Activated CD4-positive, alpha-beta T cell treated with anti-CD3 and anti-CD28 coated beads, Interleukin-2, amount 50 U/mL, for 24 hours (primary cell): ENCODE data around the gene TTC7B.

ENCODE experiments used
- DNase-seq, 2 donors: peaks; one replicate each; pipeline ENCODE4 v3.0.0-alpha.2; 2020; ENCODE audit warnings: low read depth in 1 of 2, low spot score in 1 of 2

The TTC7B gene

GRCh38 chr14:90777358-90777757 is 38.9 kb downstream of the TTC7B start:
- DNase-seq = no peak

- no peak for DNase-seq
Observed at GRCh38 chr14:90775441-90775840, 40.8 kb downstream of the TTC7B start.

- DNase-seq = no peak
Observed at GRCh38 chr14:90774316-90774715, 41.9 kb downstream of the TTC7B start.

- DNase-seq = no peak
Observed at GRCh38 chr14:90773705-90774104, 42.5 kb downstream of the TTC7B start.

GRCh38 chr14:90773196-90773486 is 43.1 kb downstream of the TTC7B start:
- DNase-seq = no peak

- DNase-seq = no peak
Observed at GRCh38 chr14:90767899-90768298, 48.3 kb downstream of the TTC7B start.

- no peak for DNase-seq
Observed at GRCh38 chr14:90760591-90761316, 55.5 kb downstream of the TTC7B start.

- DNase-seq = no peak
Observed at GRCh38 chr14:90760078-90760444, 56.2 kb downstream of the TTC7B start.

- DNase-seq = no peak
Observed at GRCh38 chr14:90759370-90760077, 56.7 kb downstream of the TTC7B start.

GRCh38 chr14:90758959-90759358 is 57.3 kb downstream of the TTC7B start:
- no peak for DNase-seq

- DNase-seq = peak; percentile 92 to 96
Observed at GRCh38 chr14:90758028-90758889, 58.0 kb downstream of the TTC7B start.

- no peak for DNase-seq
Observed at GRCh38 chr14:90757452-90757851, 58.8 kb downstream of the TTC7B start.

- DNase-seq = no peak
Observed at GRCh38 chr14:90756755-90757345, 59.4 kb downstream of the TTC7B start.

- DNase-seq = no peak
Observed at GRCh38 chr14:90755661-90756304, 60.4 kb downstream of the TTC7B start.

GRCh38 chr14:90753456-90754005 is 62.7 kb downstream of the TTC7B start:
- DNase-seq = no peak

GRCh38 chr14:90750701-90751100 is 65.5 kb downstream of the TTC7B start:
- no peak for DNase-seq

GRCh38 chr14:90750191-90750590 is 66.0 kb downstream of the TTC7B start:
- DNase-seq = no peak

- DNase-seq = no peak
Observed at GRCh38 chr14:90747909-90748308, 68.3 kb downstream of the TTC7B start.

- no peak for DNase-seq
Observed at GRCh38 chr14:90743826-90744225, 72.4 kb downstream of the TTC7B start.

- no peak for DNase-seq
Observed at GRCh38 chr14:90743425-90743824, 72.8 kb downstream of the TTC7B start.

- no peak for DNase-seq
Observed at GRCh38 chr14:90742729-90743128, 73.5 kb downstream of the TTC7B start.
